Tibial nerve (tissue), 4 donors: ENCODE results near the gene MPZL2. TPM values are rescaled to one million over a fixed set of nuclear protein-coding genes. Genes with fewer than 3 reads are reported as not detected.
A peak's percentile ranks its signal among the peaks of the same experiment; 100 is the strongest.

ENCODE experiments used
- DNase-seq, 2 donors: peaks; one replicate each; pipeline ENCODE4 v3.0.0-alpha.2; 2019; ENCODE audit warnings: low spot score in 2 of 2
- H3K27ac ChIP-seq, 4 donors: fragments of 200-600 bp; sonication (generic) in 3 of 4; one replicate each; pipeline ENCODE4 v1.5.1; 2017 to 2019; ENCODE audit warnings: mild to moderate bottlenecking in 1 of 4
- H3K27me3 ChIP-seq, 2 donors: fragments of 200-600 bp; sonication (generic) in 1 of 2; one replicate each; pipeline versions ENCODE4 v1.5.1 to v1.6.0; 2017 to 2019
- H3K36me3 ChIP-seq, 3 donors: fragments of 200-600 bp; sonication (generic); one replicate each; pipeline ENCODE4 v1.5.1; 2018 to 2019
- H3K4me1 ChIP-seq, 4 donors: fragments of 200-600 bp; sonication (generic) in 3 of 4; one replicate each; pipeline ENCODE4 v1.5.1; 2017 to 2019
- H3K4me3 ChIP-seq, 4 donors: fragments of 200-600 bp; sonication (generic) in 3 of 4; one replicate each; pipeline ENCODE4 v1.5.1; 2017 to 2019; ENCODE audit warnings: mild to moderate bottlenecking in 1 of 4, moderate library complexity in 1 of 4
- H3K9me3 ChIP-seq, 4 donors: fragments of 200-600 bp; sonication (generic) in 3 of 4; one replicate each; pipeline ENCODE4 v1.5.1; 2017 to 2019
- EP300 ChIP-seq, 2 donors: sonication (generic); formaldehyde crosslinking; IDR thresholded peaks; one replicate each; pipeline ENCODE4 v1.6.1; 2017; ENCODE audit warnings: antibody characterized with exemption in 2 of 2, mild to moderate bottlenecking in 1 of 2
- POLR2A ChIP-seq, 2 donors: fragments of 450-650 bp; IDR thresholded peaks; one replicate each; pipeline ENCODE4 v1.6.1; 2017; ENCODE audit warnings: antibody characterized with exemption in 2 of 2, mild to moderate bottlenecking in 2 of 2, moderate library complexity in 2 of 2
- WGBS, 2 donors: methylation state at CpG; one replicate each; pipeline ENCODE4 v1.1.5; 2018; 5-methylcytosine and 5-hydroxymethylcytosine counted together
- total RNA-seq, 4 donors: library from RNA; depleted of rRNA; stranded (reverse); fragments of >200 nt; gene quantifications; one replicate each; pipeline ENCODE4 v1.1.0, GENCODE V29; 2016
- TF ChIP-seq, protein P1 (sequence below), 5 experiments: fragments of 200-600 bp in 3 of 5; fragments of 450-650 bp in 2 of 5; sonication (generic) in 3 of 5; IDR thresholded peaks; one replicate each; pipeline ENCODE4 v1.5.1; 2016 to 2019; ENCODE audit warnings: antibody characterized with exemption in 5 of 5, mild to moderate bottlenecking in 3 of 5, moderate library complexity in 2 of 5

Gene MPZL2
- total RNA-seq, 4 donors from 2014 or later: 6.7 to 53.7 (median 27.0) TPM

DNA sequence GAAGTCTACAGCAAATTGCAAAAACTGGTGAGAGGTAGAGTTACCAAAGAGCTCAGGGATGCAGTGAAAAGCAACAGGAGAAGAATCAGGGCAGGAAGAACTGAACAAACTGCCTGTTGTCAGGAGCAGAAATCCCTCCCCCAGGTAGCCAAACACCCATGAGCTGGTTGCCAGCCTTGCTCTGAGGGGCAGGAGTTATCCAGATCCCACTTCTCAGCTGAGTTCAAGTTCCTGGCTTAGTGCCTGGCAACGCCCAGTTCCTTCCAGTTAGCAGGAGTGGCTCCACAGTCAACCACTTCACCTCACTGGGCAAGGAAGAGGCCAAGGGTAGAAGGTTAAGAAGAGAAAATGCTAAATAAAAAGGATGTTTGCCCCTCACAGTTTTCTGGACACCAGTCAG is 1.9 kb upstream of the MPZL2 start:
- Histone ChIP-seq H3K27ac (peak overlapping the region in 1 of 4 donors; percentile 61), H3K4me1 (peaks cover 0 to 25% (median 4%) of the 10 kb centered on the region in 4 donors), H3K9me3 (no peaks in the 10 kb centered on the region), H3K36me3 (no peaks in the 10 kb centered on the region), H3K27me3 (peaks cover 0 to 46% of the 10 kb centered on the region in 2 donors), H3K4me3 (no peak overlapping the region)
- TF ChIP-seq EP300 (IDR thresholded peaks at IDR 0.05): peak in 1 of 2 donors; percentile 40
- TF ChIP-seq, protein P1, sequence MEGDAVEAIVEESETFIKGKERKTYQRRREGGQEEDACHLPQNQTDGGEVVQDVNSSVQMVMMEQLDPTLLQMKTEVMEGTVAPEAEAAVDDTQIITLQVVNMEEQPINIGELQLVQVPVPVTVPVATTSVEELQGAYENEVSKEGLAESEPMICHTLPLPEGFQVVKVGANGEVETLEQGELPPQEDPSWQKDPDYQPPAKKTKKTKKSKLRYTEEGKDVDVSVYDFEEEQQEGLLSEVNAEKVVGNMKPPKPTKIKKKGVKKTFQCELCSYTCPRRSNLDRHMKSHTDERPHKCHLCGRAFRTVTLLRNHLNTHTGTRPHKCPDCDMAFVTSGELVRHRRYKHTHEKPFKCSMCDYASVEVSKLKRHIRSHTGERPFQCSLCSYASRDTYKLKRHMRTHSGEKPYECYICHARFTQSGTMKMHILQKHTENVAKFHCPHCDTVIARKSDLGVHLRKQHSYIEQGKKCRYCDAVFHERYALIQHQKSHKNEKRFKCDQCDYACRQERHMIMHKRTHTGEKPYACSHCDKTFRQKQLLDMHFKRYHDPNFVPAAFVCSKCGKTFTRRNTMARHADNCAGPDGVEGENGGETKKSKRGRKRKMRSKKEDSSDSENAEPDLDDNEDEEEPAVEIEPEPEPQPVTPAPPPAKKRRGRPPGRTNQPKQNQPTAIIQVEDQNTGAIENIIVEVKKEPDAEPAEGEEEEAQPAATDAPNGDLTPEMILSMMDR (IDR thresholded peaks at IDR 0.05): no peak
- 44 to 50% methylated on average over 1 of the region's 1 CpG for WGBS, 2 donors
- no peak for DNase-seq

DNA sequence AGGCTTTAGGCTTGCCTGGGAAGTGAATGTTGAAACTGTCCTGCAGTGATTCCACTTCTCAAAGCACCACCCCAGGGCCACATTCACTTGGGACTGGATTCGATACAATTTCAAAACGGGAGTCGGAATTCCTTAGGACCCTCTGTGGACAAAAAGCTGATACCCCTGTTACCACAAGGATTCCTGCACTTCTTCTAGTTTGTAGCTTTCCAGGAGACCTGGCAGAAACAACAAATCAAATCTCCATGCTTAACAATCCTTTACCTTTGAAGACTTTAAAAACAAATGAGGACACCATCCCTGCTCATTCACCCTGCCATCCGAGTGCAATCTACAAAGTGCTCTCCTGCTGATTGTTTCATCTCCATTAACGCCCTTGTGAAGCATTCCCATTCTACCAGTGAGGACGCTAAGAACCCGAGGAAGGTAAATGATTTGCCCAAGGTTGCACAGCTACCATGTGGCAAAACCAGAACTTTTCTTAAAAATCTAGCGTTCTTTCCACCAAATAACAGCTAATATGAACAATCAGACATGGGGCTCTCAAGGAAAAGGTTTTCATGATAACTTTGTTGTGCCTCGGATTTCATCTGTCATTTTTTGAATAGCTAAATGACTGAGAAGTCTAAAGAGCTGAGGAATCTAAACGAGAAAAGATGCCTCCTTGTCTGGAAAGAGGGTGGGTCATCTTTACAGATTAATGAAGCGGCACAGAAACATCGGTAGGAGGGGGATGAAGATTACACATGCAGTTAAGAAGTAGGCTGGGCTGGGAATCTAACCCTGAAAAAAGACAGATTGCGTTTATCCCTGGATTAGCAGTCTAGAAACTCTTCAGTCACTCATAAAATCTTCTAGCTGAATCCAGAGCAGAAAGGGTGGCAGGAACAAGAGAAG is 720 bp upstream of the MPZL2 start:
- Histone ChIP-seq H3K4me3 (peak overlapping the region in 2 of 4 donors; percentile 37 to 43), H3K9me3 (no peaks in the 10 kb centered on the region), H3K27me3 (peaks cover 0 to 46% of the 10 kb centered on the region in 2 donors), H3K4me1 (peaks cover 0 to 25% (median 4%) of the 10 kb centered on the region in 4 donors), H3K27ac (peak overlapping the region in 2 of 4 donors; percentile 13 to 61), H3K36me3 (no peaks in the 10 kb centered on the region)
- TF ChIP-seq, protein P1 (IDR thresholded peaks at IDR 0.05): no peak
- no peak for TF ChIP-seq POLR2A (IDR thresholded peaks at IDR 0.05)
- no peak for TF ChIP-seq EP300 (IDR thresholded peaks at IDR 0.05)
- 43 to 55% methylated on average over 13 of the region's 13 CpGs for WGBS, 2 donors
- no peak for DNase-seq

DNA sequence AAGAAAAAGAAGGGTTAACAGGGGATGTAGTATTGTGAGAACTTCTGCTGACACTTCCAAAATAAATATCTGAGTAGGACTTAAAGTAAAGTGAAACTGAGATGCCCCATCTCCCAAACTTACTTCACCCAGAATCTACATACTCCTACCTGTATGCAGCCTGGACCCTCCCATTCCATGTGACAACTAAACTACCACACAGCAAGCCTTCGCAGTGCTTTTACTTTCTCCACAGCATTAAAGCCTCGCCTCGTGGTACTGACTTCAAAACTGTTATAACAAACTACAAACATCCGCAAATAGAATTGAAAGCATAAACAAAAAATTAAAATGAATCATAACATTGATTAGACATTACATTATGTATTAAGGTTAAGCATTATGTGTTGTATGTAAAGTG is 985 bp downstream of the MPZL2 start:
- peak overlapping the region in 1 of 4 donors; percentile 43 for H3K4me3 ChIP-seq
- peak overlapping the region in 1 of 4 donors; percentile 61 for H3K27ac ChIP-seq
- H3K9me3 ChIP-seq: no peaks in the 10 kb centered on the region
- WGBS, 2 donors: 69 to 70% methylated on average over 4 of the region's 4 CpGs
- DNase-seq: no peak
- peaks cover 0 to 43% of the 10 kb centered on the region in 2 donors for H3K27me3 ChIP-seq
- peaks cover 0 to 25% (median 4%) of the 10 kb centered on the region in 4 donors for H3K4me1 ChIP-seq
- H3K36me3 ChIP-seq: no peaks in the 10 kb centered on the region
- TF ChIP-seq EP300 (IDR thresholded peaks at IDR 0.05) (no peak), POLR2A (IDR thresholded peaks at IDR 0.05) (no peak)
- TF ChIP-seq, protein P1 (IDR thresholded peaks at IDR 0.05): no peak

DNA sequence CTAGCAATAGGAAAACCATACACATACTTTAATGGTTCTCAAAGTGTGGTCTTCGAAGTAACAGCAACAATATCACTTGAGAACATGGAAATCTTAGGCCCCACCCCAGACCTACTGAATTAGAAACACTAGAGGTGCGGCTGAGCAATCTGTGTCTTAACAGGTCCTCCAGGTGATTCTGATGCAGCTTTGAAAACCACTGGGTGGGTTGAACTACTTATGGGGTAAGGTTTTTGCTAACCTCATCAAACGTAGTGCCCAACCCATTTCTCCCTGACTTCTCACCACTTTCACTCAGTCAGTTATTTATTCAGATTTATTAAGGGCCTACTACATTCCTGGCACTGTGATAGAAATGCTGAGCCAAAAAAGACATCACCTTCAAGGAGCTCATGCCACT is 3.7 kb downstream of the MPZL2 start:
- H3K27ac ChIP-seq: no peak overlapping the region
- DNase-seq: no peak
- H3K9me3 ChIP-seq: no peaks in the 10 kb centered on the region
- no peaks in the 10 kb centered on the region for H3K36me3 ChIP-seq
- TF ChIP-seq POLR2A (IDR thresholded peaks at IDR 0.05): no peak
- TF ChIP-seq, protein P1 (IDR thresholded peaks at IDR 0.05): no peak
- 89 to 91% methylated on average over 3 of the region's 3 CpGs for WGBS, 2 donors
- H3K4me1 ChIP-seq: peaks cover 0 to 25% (median 4%) of the 10 kb centered on the region in 4 donors
- H3K4me3 ChIP-seq: no peak overlapping the region
- peaks cover 0 to 37% of the 10 kb centered on the region in 2 donors for H3K27me3 ChIP-seq

DNA sequence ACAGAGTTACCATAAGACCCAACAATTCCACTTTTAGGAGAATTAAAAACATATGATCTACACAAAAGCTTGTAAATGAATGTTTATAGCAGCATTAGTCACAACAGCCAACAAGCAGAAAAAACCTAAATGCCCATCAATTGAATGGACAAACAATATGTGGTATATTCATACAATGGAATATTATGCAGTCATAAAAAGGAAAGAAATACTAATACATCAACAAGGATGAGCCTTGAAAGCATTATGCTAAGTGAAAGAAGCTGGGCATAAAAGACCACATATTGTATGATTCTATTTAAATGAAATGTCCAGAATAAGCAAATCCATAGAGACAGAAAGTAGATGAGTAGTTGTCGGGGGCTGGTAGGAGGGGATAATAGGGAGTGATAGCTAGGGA is 5.0 kb downstream of the MPZL2 start:
- Histone ChIP-seq H3K27ac (no peak overlapping the region), H3K9me3 (no peaks in the 10 kb centered on the region), H3K36me3 (no peaks in the 10 kb centered on the region), H3K4me3 (no peak overlapping the region), H3K27me3 (peaks cover 0 to 25% of the 10 kb centered on the region in 2 donors), H3K4me1 (peaks cover 0 to 14% (median 4%) of the 10 kb centered on the region in 4 donors)
- no peak for DNase-seq
- TF ChIP-seq, protein P1 (IDR thresholded peaks at IDR 0.05): no peak
- no peak for TF ChIP-seq POLR2A (IDR thresholded peaks at IDR 0.05)
- no peak for TF ChIP-seq EP300 (IDR thresholded peaks at IDR 0.05)
- WGBS, 2 donors: 89 to 97% methylated on average over 1 of the region's 1 CpG
